A549 (cell line): Measurements from ENCODE around the gene RD3L. TPM values are rescaled to one million over a fixed set of nuclear protein-coding genes. Genes with fewer than 3 reads are reported as not detected.

ENCODE experiments used
- ATAC-seq, 2 experiments: fragments of 200-7000 bp in 1 of 2; fragments of >200 bp in 1 of 2; cut with Nextera tagmentation in 1 of 2; cut with Tn5 transposase in 1 of 2; 3 replicates each; pipeline versions ENCODE4 v1.8.0 to v1.9.1; 2018 to 2020; ENCODE audit warnings: mild to moderate bottlenecking in 1 of 2, moderate library complexity in 1 of 2
- CTCF ChIA-PET: fragments of 300-600 bp; sonication (Branson Sonifier 250); formaldehyde crosslinking; extraction: SDS; loops from one replicate; lab custom pipeline; 2021; ENCODE audit warnings: antibody characterized with exemption, inconsistent platforms; lab: Yijun Ruan, JAX
- POLR2A ChIA-PET: fragments of 350-600 bp; formaldehyde crosslinking; extraction: SDS; loops from one replicate; lab custom pipeline; 2021; ENCODE audit warnings: antibody characterized with exemption, inconsistent platforms; lab: Yijun Ruan, JAX
- DNase-seq, 2 experiments: peaks; one replicate each; pipeline versions ENCODE4 v3.0.0 to v3.0.0-alpha.2; 2011 to 2016; ENCODE audit warnings: low read depth in 1 of 2, low spot score in 1 of 2
- FAIRE-seq: peaks from 2 replicates; lab custom pipeline; 2011; peaks lifted over from hg19 to GRCh38; lab: Jason Lieb, UNC
- H3K27ac ChIP-seq, 2 experiments: fragments of >200 bp; sonication (Bioruptor Twin); formaldehyde crosslinking; 3 replicates each; pipeline ENCODE4 v1.5.1; 2016 to 2017
- H3K4me1 ChIP-seq: fragments of >200 bp; sonication (Bioruptor Twin); formaldehyde crosslinking; 3 replicates; pipeline ENCODE4 v1.6.1; 2016
- H3K4me2 ChIP-seq: fragments of >200 bp; sonication (Bioruptor Twin); formaldehyde crosslinking; 3 replicates; pipeline ENCODE4 v1.6.1; 2016
- H3K4me3 ChIP-seq: fragments of >200 bp; sonication (Bioruptor Twin); formaldehyde crosslinking; 3 replicates; pipeline ENCODE4 v1.5.1; 2016
- H3K9me3 ChIP-seq: fragments of >200 bp; sonication (Bioruptor Twin); formaldehyde crosslinking; 3 replicates; pipeline ENCODE4 v1.6.1; 2016
- CBX2 ChIP-seq: fragments of 200-600 bp; sonication (generic); IDR thresholded peaks from 2 replicates; pipeline ENCODE4 v1.6.1; 2016; ENCODE audit warnings: low read depth, mild to moderate bottlenecking, borderline replicate concordance
- CBX8 ChIP-seq: fragments of 200-600 bp; sonication (generic); IDR thresholded peaks from 2 replicates; pipeline ENCODE4 v1.6.1; 2016
- CEBPB ChIP-seq, 2 experiments: fragments of >200 bp in 1 of 2; sonication (Bioruptor Twin) in 1 of 2; formaldehyde crosslinking in 1 of 2; IDR thresholded peaks; 2 replicates each; pipeline ENCODE4 v1.6.1; 2012 to 2016
- E2F6 ChIP-seq: IDR thresholded peaks from 2 replicates; pipeline ENCODE4 v1.6.1; 2012; ENCODE audit warnings: low read depth, borderline replicate concordance
- FOSB ChIP-seq: fragments of 250-450 bp; sonication (Bioruptor Pico); IDR thresholded peaks from 2 replicates; pipeline ENCODE4 v1.5.0; 2020; ENCODE audit warnings: mild to moderate bottlenecking, moderate library complexity
- HDAC2 ChIP-seq: fragments of 200-600 bp; sonication (generic); IDR thresholded peaks from 2 replicates; pipeline ENCODE4 v1.6.1; 2016
- HES2 ChIP-seq: fragments of >200 bp; sonication (Bioruptor Twin); formaldehyde crosslinking; IDR thresholded peaks from 2 replicates; pipeline ENCODE4 v1.6.1; 2016
- HOXB13 ChIP-seq: fragments of 250-450 bp; sonication (Bioruptor Pico); IDR thresholded peaks from 2 replicates; pipeline ENCODE4 v1.5.0; 2020; ENCODE audit warnings: low read depth, mild to moderate bottlenecking, moderate library complexity
- HOXB5 ChIP-seq: fragments of 250-450 bp; sonication (Bioruptor Pico); IDR thresholded peaks from 2 replicates; pipeline ENCODE4 v1.5.0; 2020; ENCODE audit warnings: mild to moderate bottlenecking, moderate library complexity
- JUN ChIP-seq, 2 experiments: fragments of >200 bp; sonication (Bioruptor Twin); formaldehyde crosslinking; IDR thresholded peaks; 2 replicates in 1 of 2; 3 replicates in 1 of 2; pipeline ENCODE4 v1.6.1; 2016 to 2017
- KDM5A ChIP-seq: fragments of 200-600 bp; sonication (generic); IDR thresholded peaks from 2 replicates; pipeline ENCODE4 v1.6.1; 2016; ENCODE audit warnings: antibody characterized with exemption, mild to moderate bottlenecking
- MAFK ChIP-seq: fragments of 450-650 bp; IDR thresholded peaks from 2 replicates; pipeline ENCODE4 v1.6.1; 2014; ENCODE audit not compliant: partially characterized antibody
- NPAS2 ChIP-seq: fragments of 250-450 bp; sonication (Bioruptor Pico); IDR thresholded peaks from 2 replicates; pipeline ENCODE4 v1.8.0; 2022; ENCODE audit warnings: mild to moderate bottlenecking, moderate library complexity, borderline replicate concordance
- PBX3 ChIP-seq: IDR thresholded peaks from 2 replicates; pipeline ENCODE4 v1.6.1; 2012
- POLR2A ChIP-seq: IDR thresholded peaks from 2 replicates; pipeline ENCODE4 v1.6.1; 2012; ENCODE audit warnings: mild to moderate bottlenecking, low read length
- RAD21 ChIP-seq, 2 experiments: fragments of >200 bp in 1 of 2; sonication (Bioruptor Twin) in 1 of 2; formaldehyde crosslinking in 1 of 2; IDR thresholded peaks in 1 of 2; conservative IDR thresholded peaks in 1 of 2; 2 replicates in 1 of 2; 3 replicates in 1 of 2; pipeline ENCODE4 v1.6.1; 2012 to 2018; ENCODE audit warnings: inconsistent platforms in 1 of 2
- REST ChIP-seq: fragments of 200-600 bp; sonication (generic); IDR thresholded peaks from 2 replicates; pipeline ENCODE4 v1.6.1; 2016; ENCODE audit warnings: antibody characterized with exemption, mild to moderate bottlenecking, moderate library complexity
- RFX5 ChIP-seq: fragments of 450-650 bp; IDR thresholded peaks from 2 replicates; pipeline ENCODE4 v1.7.1; 2014; ENCODE audit warnings: antibody characterized with exemption, mild to moderate bottlenecking, moderate library complexity
- SREBF2 ChIP-seq: fragments of 450-650 bp; IDR thresholded peaks from 2 replicates; pipeline ENCODE4 v1.6.1; 2014; ENCODE audit warnings: mild to moderate bottlenecking, moderate library complexity
- TFCP2L1 ChIP-seq: fragments of 250-450 bp; sonication (Bioruptor Pico); IDR thresholded peaks from 2 replicates; pipeline ENCODE4 v1.5.0; 2021; ENCODE audit warnings: mild to moderate bottlenecking
- TP53 ChIP-seq: fragments of 250-450 bp; sonication (Bioruptor Pico); IDR thresholded peaks from 2 replicates; pipeline ENCODE4 v1.5.0; 2021; ENCODE audit warnings: mild to moderate bottlenecking, moderate library complexity
- WGBS: methylation state at CpG from one replicate; pipeline ENCODE4 v1.1.6; 2017; ENCODE audit errors: missing lambda C conversion rate; 5-methylcytosine and 5-hydroxymethylcytosine counted together
- polyA plus RNA-seq, 4 experiments: library from polyadenylated mRNA; depleted of rRNA in 3 of 4; stranded (reverse); fragments of >200 nt; fragmentation: RNase III in 1 of 4; extraction: RNeasy Plus Mini Kit Qiagen cat#74134 plus additional on column Dnase treatment in 1 of 4; gene quantifications; 2 replicates in 3 of 4; 3 replicates in 1 of 4; pipeline ENCODE4 v1.2.3, GENCODE V29; 2011 to 2017

Gene RD3L
- polyA plus RNA-seq, 2 of the 4 experiments (the other 2 are of a cell fraction) = not detected

GRCh38 chr14:103897075-103897947 is 45.0 kb downstream of the RD3L start:
- TF ChIP-seq RAD21 (conservative IDR thresholded peaks at IDR 0.05 in 1 of 2, IDR thresholded peaks at IDR 0.05 in 1 of 2) (no peak), RFX5 (no peak), NPAS2 (CRISPR knock-in tag) (no peak), E2F6 (no peak), HOXB5 (CRISPR knock-in tag) (no peak), MAFK (no peak), TP53 (no peak), POLR2A (no peak), HES2 (no peak), REST (no peak), JUN (IDR thresholded peaks at IDR 0.05) (no peak), KDM5A (no peak), HOXB13 (no peak), SREBF2 (no peak), FOSB (CRISPR knock-in tag) (no peak), CEBPB (IDR thresholded peaks at IDR 0.05) (no peak), HDAC2 (no peak), CBX2 (no peak), CBX8 (no peak), PBX3 (no peak)
- FAIRE-seq (no peak), DNase-seq (no peak), ATAC-seq (no peak)
- Histone ChIP-seq H3K9me3 (no peaks in the 10 kb centered on the region), H3K4me2 (peak overlapping the region; percentile 9; the same call in 1 of the 3 replicates), H3K27ac (peak overlapping the region; percentile 14 to 15; a peak in 1 of 6 replicates), H3K4me3 (no peak overlapping the region), H3K4me1 (peaks cover 12% of the 10 kb centered on the region; the same call in 1 of the 3 replicates)
- ChIA-PET POLR2A (no interaction called here), CTCF (interaction anchor here (0.8 to 6.4 kb wide), 6 partner anchors 11 to 89 kb away, joined by 3 to 122 read pairs (median 3); no protein-coding TSS in a partner anchor)
- WGBS = 63% methylated on average over 27 of the region's 27 CpGs

- DNase-seq (no peak), ATAC-seq (no peak), FAIRE-seq (peak; percentile 23)
- WGBS = 68% methylated on average over 6 of the region's 6 CpGs
- no peak for TF ChIP-seq TFCP2L1 (CRISPR knock-in tag)
- POLR2A ChIA-PET = no interaction called here
- H3K4me2 ChIP-seq = peak overlapping the region; percentile 9; the same call in 1 of the 3 replicates
- no peak overlapping the region for H3K4me3 ChIP-seq
- peaks cover 12% of the 10 kb centered on the region; the same call in 1 of the 3 replicates for H3K4me1 ChIP-seq
- no peaks in the 10 kb centered on the region for H3K9me3 ChIP-seq
- H3K27ac ChIP-seq = peak overlapping the region in 1 of 2 experiments; percentile 32; a peak in 1 of 6 replicates
- CTCF ChIA-PET = interaction anchor here (0.8 to 6.4 kb wide), 2 partner anchors 12 to 41 kb away, joined by 3 to 72 read pairs; no protein-coding TSS in a partner anchor
Measured at GRCh38 chr14:103896578-103896977, 45.8 kb downstream of the RD3L start.
